HUES64 (cell line): Measurements from ENCODE around the gene TCP11X1. TPM values are rescaled to one million over a fixed set of nuclear protein-coding genes. Genes with fewer than 3 reads are reported as not detected.
"Not testable (repeated sequence)": the region's sequence is repeated elsewhere in the genome, so short reads cannot be mapped to it uniquely, and the experiment has no call there.

Source experiments
- H3K27ac ChIP-seq: 2 replicates; pipeline ENCODE4 v1.7.0; 2013; ENCODE audit warnings: low read depth, low read length, inconsistent platforms
- H3K27me3 ChIP-seq: 2 replicates; pipeline ENCODE4 v1.6.1; 2013; ENCODE audit warnings: mild to moderate bottlenecking, low read length; ENCODE audit not compliant: insufficient read depth
- H3K36me3 ChIP-seq: 2 replicates; pipeline ENCODE4 v1.6.1; 2013; ENCODE audit warnings: mild to moderate bottlenecking, low read length; ENCODE audit not compliant: insufficient read depth
- H3K4me1 ChIP-seq: 2 replicates; pipeline ENCODE4 v1.6.1; 2013; ENCODE audit warnings: mild to moderate bottlenecking, low read length, moderate library complexity; ENCODE audit not compliant: insufficient read depth
- H3K4me3 ChIP-seq: 2 replicates; pipeline ENCODE4 v1.5.1; 2013; ENCODE audit warnings: mild to moderate bottlenecking, low read length, moderate library complexity
- H3K9ac ChIP-seq: 2 replicates; pipeline ENCODE4 v1.6.1; 2013; ENCODE audit warnings: mild to moderate bottlenecking, low read depth, low read length
- H3K9me3 ChIP-seq: 2 replicates; pipeline ENCODE4 v1.6.1; 2013; ENCODE audit warnings: low read depth, low read length; ENCODE audit not compliant: insufficient read depth
- WGBS: fragments of 150-250, 120-280 bp; methylation state at CpG from one replicate; pipeline ENCODE4 v1.1.7; 2013; ENCODE audit warnings: missing lambda C conversion rate; 5-methylcytosine and 5-hydroxymethylcytosine counted together
- polyA plus RNA-seq, 2 experiments: library from polyadenylated mRNA; stranded (reverse); fragments of 50-300 nt; gene quantifications; one replicate each; pipeline ENCODE4 v1.2.3, GENCODE V29; 2013

Gene TCP11X1
- polyA plus RNA-seq (2013, experiment 1 of 2): not detected
- polyA plus RNA-seq (2013, experiment 2 of 2): 0.19 TPM

DNA sequence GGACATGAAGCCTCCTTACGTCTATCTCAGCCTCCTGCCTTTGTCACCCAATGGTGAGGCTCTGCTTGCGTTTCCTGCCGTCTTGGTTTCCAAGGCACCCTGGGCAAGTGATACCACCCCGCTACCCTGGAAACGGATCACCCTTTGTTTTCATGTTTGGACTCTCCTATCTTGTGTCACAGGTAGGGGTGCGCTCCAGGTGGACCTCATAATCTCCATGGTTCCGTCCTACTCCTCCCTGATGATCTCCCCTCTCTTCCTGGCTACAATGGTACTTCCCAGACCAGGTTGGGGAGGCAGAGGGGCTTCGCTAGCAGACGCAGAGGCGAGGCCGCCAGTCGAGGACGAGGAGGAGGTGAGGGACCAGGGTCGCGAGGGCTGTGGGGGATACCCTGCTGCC is at the start of gene TCP11X1:
TCP11X1 (plus strand) TSS at position 316 of the 400 bp plus-strand sequence.
- H3K4me1 ChIP-seq, H3K27ac ChIP-seq, H3K27me3 ChIP-seq, H3K9ac ChIP-seq, H3K9me3 ChIP-seq, H3K36me3 ChIP-seq, H3K4me3 ChIP-seq: not testable (repeated sequence)
- whole genome bisulfite sequencing: no CpG with 5 or more reads among the region's 15 CpGs

DNA sequence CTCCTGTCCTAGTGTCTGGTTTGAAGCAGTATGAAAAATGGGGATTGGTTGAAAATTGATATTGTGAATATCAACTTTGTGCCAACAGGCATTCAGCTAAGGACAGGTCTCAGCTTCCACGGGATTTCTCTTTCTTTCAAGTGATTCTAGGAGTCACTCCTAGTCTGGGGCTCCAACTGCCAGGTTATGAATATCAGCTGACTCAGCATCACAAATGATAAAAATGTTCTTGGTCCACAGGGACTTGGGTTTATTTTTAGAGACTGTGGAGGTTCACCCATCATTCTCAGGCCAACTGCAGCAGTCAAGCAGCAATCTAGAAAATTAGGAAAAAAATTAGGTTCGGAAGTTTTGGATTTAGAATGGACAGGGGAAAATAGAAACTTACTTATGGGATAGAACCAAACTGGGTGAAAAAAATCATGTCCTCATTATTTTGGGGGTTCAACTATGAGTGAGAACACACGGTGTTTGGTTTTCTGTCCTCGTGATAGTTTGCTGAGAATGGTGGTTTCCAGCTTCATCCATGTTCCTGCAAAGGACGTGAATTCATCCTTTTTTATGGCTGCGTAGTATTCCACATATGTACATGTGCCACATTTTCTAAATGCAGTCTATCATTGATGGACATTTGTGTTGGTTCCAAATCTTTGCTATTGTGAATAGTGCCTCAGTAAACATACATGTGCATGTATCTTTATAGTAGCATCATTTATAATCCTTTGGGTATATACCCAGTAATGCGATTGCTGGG is 29.0 kb upstream of the TCP11X1 start:
- no peak overlapping the region for H3K9ac ChIP-seq
- no peaks in the 10 kb centered on the region for H3K4me1 ChIP-seq
- peaks cover 19% of the 10 kb centered on the region for H3K9me3 ChIP-seq
- H3K27me3 ChIP-seq: no peaks in the 10 kb centered on the region
- H3K27ac ChIP-seq: no peak overlapping the region
- H3K36me3 ChIP-seq: no peaks in the 10 kb centered on the region
- 68% methylated on average over 4 of the region's 7 CpGs for WGBS
- H3K4me3 ChIP-seq: no peak overlapping the region

DNA sequence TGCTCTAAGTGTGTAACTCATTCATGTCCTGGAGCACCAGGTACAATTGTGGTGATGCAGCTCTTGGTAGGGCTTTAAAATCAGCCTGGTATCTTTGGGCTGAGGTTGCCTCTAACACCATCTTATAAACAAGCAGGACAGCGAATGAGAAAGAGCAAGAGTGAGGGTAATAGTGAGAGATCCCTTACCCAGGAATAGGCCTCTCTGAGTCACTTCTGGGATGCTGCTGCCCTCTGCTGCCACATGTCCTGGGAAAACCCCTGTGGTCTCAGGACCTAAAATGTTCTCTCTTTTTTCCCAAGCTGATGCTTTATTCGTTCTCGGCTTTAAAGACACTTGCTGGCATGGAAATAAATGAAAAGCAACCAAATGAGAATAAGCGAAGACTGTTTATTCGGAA is 7.2 kb upstream of the TCP11X1 start:
- H3K36me3 ChIP-seq, H3K27ac ChIP-seq, H3K9me3 ChIP-seq, H3K4me3 ChIP-seq, H3K27me3 ChIP-seq, H3K9ac ChIP-seq, H3K4me1 ChIP-seq: not testable (repeated sequence)
- no CpG with 5 or more reads among the region's 5 CpGs for WGBS

DNA sequence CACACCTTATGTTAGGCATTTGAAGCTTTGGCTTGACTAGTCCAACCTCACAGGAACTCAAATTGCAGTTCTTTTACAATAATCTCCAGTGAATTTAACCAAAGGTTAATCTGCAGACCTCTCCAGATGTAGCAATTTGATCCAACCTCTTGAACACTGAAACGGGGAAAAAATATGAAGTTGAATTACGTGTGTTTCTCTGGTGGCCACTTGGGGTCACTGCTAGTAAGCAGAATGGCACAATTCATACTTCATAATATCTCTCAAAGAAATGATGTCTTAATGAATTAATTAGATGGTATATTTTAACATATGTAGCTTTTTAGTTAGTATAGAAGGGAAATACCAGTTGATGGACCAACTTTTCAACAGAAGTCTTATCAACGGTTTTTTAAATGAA is 1.4 kb downstream of the TCP11X1 start:
- H3K36me3 ChIP-seq, H3K9me3 ChIP-seq, H3K9ac ChIP-seq, H3K27ac ChIP-seq, H3K27me3 ChIP-seq, H3K4me3 ChIP-seq, H3K4me1 ChIP-seq: not testable (repeated sequence)
- WGBS: no CpG with 5 or more reads among the region's 3 CpGs

DNA sequence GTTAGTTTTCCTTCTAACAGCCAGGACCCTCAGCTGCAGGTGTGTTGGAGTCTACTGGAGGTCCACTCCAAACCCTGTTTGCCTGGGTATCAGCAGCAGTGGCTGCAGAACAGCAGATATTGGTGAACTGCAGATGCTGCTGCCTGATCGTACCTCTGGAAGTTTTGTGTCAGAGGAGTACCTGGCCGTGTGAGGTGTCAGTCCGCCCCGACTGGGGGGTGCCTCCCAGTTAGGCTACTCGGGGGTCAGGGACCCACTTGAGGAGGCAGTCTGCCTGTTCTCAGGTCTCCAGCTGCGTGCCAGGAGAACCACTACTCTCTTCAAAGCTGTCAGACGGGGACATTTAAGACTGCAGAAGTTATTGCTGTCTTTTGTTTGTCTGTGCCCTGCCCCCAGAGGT is 20.6 kb downstream of the TCP11X1 start:
- not testable (repeated sequence) for H3K9me3 ChIP-seq, H3K4me3 ChIP-seq, H3K36me3 ChIP-seq, H3K4me1 ChIP-seq, H3K27me3 ChIP-seq, H3K27ac ChIP-seq, H3K9ac ChIP-seq
- WGBS: 100% methylated on average over 2 of the region's 7 CpGs

DNA sequence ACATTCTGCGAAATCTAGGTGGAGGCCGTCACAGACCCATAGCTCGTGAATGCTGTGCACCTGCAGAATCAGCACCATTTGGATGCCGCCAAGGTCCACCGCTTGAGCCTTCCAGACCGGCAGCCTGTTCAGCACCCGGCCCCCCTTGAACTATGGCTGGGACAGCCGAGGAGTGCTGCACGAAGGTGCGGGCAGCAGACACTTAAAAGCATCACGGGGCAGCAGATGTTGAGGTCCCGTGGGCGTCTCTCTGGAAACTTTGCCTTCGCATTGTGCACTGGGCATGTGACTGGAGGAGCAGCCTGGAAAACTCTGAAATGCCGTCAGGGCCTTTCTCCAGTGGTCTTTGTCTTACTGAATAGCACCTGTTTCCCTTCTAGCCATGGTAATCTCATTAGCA is 25.2 kb downstream of the TCP11X1 start:
- H3K27ac ChIP-seq, H3K4me3 ChIP-seq, H3K36me3 ChIP-seq, H3K27me3 ChIP-seq, H3K9me3 ChIP-seq, H3K4me1 ChIP-seq, H3K9ac ChIP-seq: not testable (repeated sequence)
- 81% methylated on average over 6 of the region's 15 CpGs for WGBS

DNA sequence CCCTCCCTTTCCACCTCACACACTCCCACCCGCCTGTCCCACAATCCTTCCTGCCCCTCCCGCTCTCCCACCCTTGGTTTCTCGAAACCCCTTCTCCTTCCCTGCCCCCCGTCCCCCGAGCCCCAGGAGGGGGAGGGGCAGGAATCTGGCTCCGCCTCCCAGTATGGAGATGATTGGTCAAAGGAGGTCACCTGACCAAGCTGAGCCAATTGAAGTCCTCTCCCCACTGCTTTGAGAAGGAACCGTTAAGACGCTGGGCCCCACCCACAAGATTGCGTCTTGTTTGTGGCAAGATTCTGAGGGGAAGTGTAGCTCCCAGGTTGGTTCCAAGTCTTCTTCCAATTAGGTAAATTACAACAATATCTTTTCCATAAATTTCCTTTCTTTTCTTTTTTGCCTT is 31.8 kb downstream of the TCP11X1 start, which contains the start of gene NXF2:
NXF2 (plus strand) TSS at position 275 of the 400 bp plus-strand sequence. CDS start 59,912 bp downstream, outside the sequence.
- H3K9me3 ChIP-seq, H3K27me3 ChIP-seq, H3K27ac ChIP-seq, H3K9ac ChIP-seq, H3K36me3 ChIP-seq, H3K4me1 ChIP-seq, H3K4me3 ChIP-seq: not testable (repeated sequence)
- no CpG with 5 or more reads among the region's 9 CpGs for WGBS

DNA sequence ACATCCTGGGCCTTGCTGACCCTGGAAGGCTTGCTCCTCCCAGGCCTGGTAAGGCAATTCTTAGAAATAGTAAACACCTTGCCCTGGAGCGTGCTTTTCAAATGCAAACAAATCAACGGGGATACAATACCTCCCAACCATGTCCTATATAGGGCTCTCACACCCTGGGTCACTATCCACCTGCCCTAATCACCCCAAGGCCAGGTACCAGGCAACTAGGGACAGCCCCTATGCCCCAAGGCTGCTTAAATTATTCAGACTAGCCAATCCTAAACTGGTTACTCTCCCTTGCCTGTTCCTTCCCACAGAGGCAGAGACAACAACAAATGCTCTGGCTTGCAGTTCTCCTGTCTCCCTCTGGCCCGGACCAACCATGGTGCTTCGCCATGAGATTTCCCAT is 57.1 kb downstream of the TCP11X1 start:
- H3K36me3 ChIP-seq, H3K27me3 ChIP-seq, H3K9ac ChIP-seq, H3K4me1 ChIP-seq, H3K9me3 ChIP-seq, H3K27ac ChIP-seq, H3K4me3 ChIP-seq: not testable (repeated sequence)
- WGBS: no CpG with 5 or more reads among the region's 4 CpGs
